Posterior vena cava (tissue), 2 donors: ENCODE data around the gene THBD. TPM values are rescaled to one million over a fixed set of nuclear protein-coding genes. Genes with fewer than 3 reads are reported as not detected.

ENCODE experiments used
- DNase-seq: peaks from one replicate; pipeline ENCODE4 v3.0.0-alpha.2; 2020; ENCODE audit warnings: low spot score
- intact Hi-C, 2 donors: fragments of 100-400 bp; cut with DNase I; formaldehyde crosslinking; loops; one replicate each; pipeline versions ENCODE4 v1.14.1 to v1.14.2; 2022 to 2023
- long read RNA-seq, 2 donors: library from polyadenylated mRNA; unstranded; transcript quantifications; one replicate each; pipeline ENCODE4 v2.0.0, GENCODE V29; 2020 to 2021
- total RNA-seq, 2 donors: library from RNA; stranded (reverse); fragmentation: NEBNext Ultra II Directional; extraction: Animal tissue kit (Norgen Biotek cat#: 25700); gene quantifications; one replicate each; pipeline ENCODE4 v1.2.1, GENCODE V29; 2021
- donor health status: DM: yes; HTN: yes; CAD: no.
- donor health status: DM: yes; HTN: yes; CAD: no.

THBD gene
- total RNA-seq, result 10 to 100 TPM; 46.9 to 53.6 TPM
- long read RNA-seq, donor 1, full-length matches to known transcripts, result 26 of 26 reads
- long read RNA-seq, donor 1, partial matches to known transcripts, result 0 of 26 reads
- long read RNA-seq, donor 1, other reads (novel, unspliced or antisense), result 0 of 26 reads
- long read RNA-seq, donor 2, full-length matches to known transcripts, result 79 of 79 reads
- long read RNA-seq, donor 2, partial matches to known transcripts, result 0 of 79 reads
- long read RNA-seq, donor 2, other reads (novel, unspliced or antisense), result 0 of 79 reads

GRCh38 chr20:23049201-23050075 lies at the start of gene THBD:
TSS of gene THBD (minus strand) at chr20:23049672. CDS start at chr20:23049504, 168 bp downstream.
- DNase-seq, result peak; percentile 96
- intact Hi-C loops, result loop anchor here (5.0 to 10.0 kb wide), 5 partner anchors 183 to 357 kb away; no protein-coding TSS in a partner anchor

GRCh38 chr20:23097636-23098580 lies 48.4 kb upstream of the THBD start:
- intact Hi-C loops, result no loop called here
- peak; percentile 71 for DNase-seq

- intact Hi-C loops, result no loop called here
- peak; percentile 79 for DNase-seq
Measured at GRCh38 chr20:23096986-23097520, 47.6 kb upstream of the THBD start.

- peak; percentile 25 for DNase-seq
- intact Hi-C loops, result no loop called here
Measured at GRCh38 chr20:23096097-23096496, 46.6 kb upstream of the THBD start.

GRCh38 chr20:23095499-23095898 lies 46.0 kb upstream of the THBD start:
- intact Hi-C loops, result no loop called here
- DNase-seq, result no peak

GRCh38 chr20:23094927-23095326 lies 45.5 kb upstream of the THBD start:
- intact Hi-C loops, result loop anchor here in 1 of 2 donors (5.0 kb wide), 1 partner anchor 42 kb away; no protein-coding TSS in a partner anchor
- no peak for DNase-seq

GRCh38 chr20:23094213-23094896 lies 44.9 kb upstream of the THBD start:
- intact Hi-C loops, result loop anchor here in 1 of 2 donors (5.0 kb wide), 1 partner anchor 43 kb away; no protein-coding TSS in a partner anchor
- DNase-seq, result no peak

- no peak for DNase-seq
- intact Hi-C loops, result loop anchor here in 1 of 2 donors (5.0 kb wide), 1 partner anchor 44 kb away; no protein-coding TSS in a partner anchor
Measured at GRCh38 chr20:23093613-23094012, 44.1 kb upstream of the THBD start.

- intact Hi-C loops, result loop anchor here in 1 of 2 donors (5.0 kb wide), 1 partner anchor 44 kb away; no protein-coding TSS in a partner anchor
- DNase-seq, result no peak
Measured at GRCh38 chr20:23092861-23093495, 43.5 kb upstream of the THBD start.

- intact Hi-C loops, result loop anchor here in 1 of 2 donors (5.0 kb wide), 1 partner anchor 45 kb away; no protein-coding TSS in a partner anchor
- no peak for DNase-seq
Measured at GRCh38 chr20:23092384-23092756, 42.9 kb upstream of the THBD start.

- intact Hi-C loops, result loop anchor here in 1 of 2 donors (5.0 kb wide), 1 partner anchor 45 kb away; no protein-coding TSS in a partner anchor
Measured at GRCh38 chr20:23091721-23092383, 42.4 kb upstream of the THBD start.

GRCh38 chr20:23090878-23091277 lies 41.4 kb upstream of the THBD start:
- intact Hi-C loops, result loop anchor here in 1 of 2 donors (5.0 kb wide), 1 partner anchor 46 kb away; no protein-coding TSS in a partner anchor

More at GRCh38 chr20:23091721-23092383, 42.4 kb upstream of the THBD start:
- DNase-seq, result no peak

GRCh38 chr20:23090147-23090546 lies 40.7 kb upstream of the THBD start:
- intact Hi-C loops, result loop anchor here in 1 of 2 donors (5.0 kb wide), 1 partner anchor 47 kb away; no protein-coding TSS in a partner anchor
- no peak for DNase-seq

More at GRCh38 chr20:23090878-23091277, 41.4 kb upstream of the THBD start:
- DNase-seq, result no peak

- intact Hi-C loops, result loop anchor here (5.0 to 10.0 kb wide), 2 partner anchors 56 to 63 kb away; no protein-coding TSS in a partner anchor
- DNase-seq, result no peak
Measured at GRCh38 chr20:23088866-23089265, 39.4 kb upstream of the THBD start.

GRCh38 chr20:23087587-23088251 lies 38.2 kb upstream of the THBD start:
- intact Hi-C loops, result loop anchor here (5.0 to 10.0 kb wide), 2 partner anchors 57 to 65 kb away; no protein-coding TSS in a partner anchor
- no peak for DNase-seq

GRCh38 chr20:23086931-23087411 lies 37.5 kb upstream of the THBD start:
- intact Hi-C loops, result loop anchor here (5.0 to 10.0 kb wide), 2 partner anchors 58 to 65 kb away; no protein-coding TSS in a partner anchor
- DNase-seq, result peak; percentile 92
